HK-2 (cell line): Measurements from ENCODE around the gene NUDT2.

ENCODE experiments used
- DNase-seq: peaks from one replicate; pipeline ENCODE4 v3.0.0-alpha.2; 2018; ENCODE audit not compliant: unreplicated experiment

The NUDT2 gene

GRCh38 chr9:34370970-34371880 is 41.9 kb downstream of the NUDT2 start:
- DNase-seq = no peak

- no peak for DNase-seq
Measured at GRCh38 chr9:34371886-34372466, 42.6 kb downstream of the NUDT2 start.

GRCh38 chr9:34372467-34373011 is 43.2 kb downstream of the NUDT2 start:
- DNase-seq = no peak

- no peak for DNase-seq
Measured at GRCh38 chr9:34373749-34374148, 44.4 kb downstream of the NUDT2 start.

GRCh38 chr9:34374339-34374738 is 45.0 kb downstream of the NUDT2 start:
- DNase-seq = no peak

- DNase-seq = no peak
Measured at GRCh38 chr9:34374905-34375552, 45.7 kb downstream of the NUDT2 start.

GRCh38 chr9:34375901-34376595 is 46.7 kb downstream of the NUDT2 start:
- peak; percentile 58 for DNase-seq

GRCh38 chr9:34376596-34377403 is 47.4 kb downstream of the NUDT2 start, which contains the start of gene MYORG:
MYORG (minus strand) TSS chr9:34376898; CDS start chr9:34372943, 3,955 bp downstream.
- peak; percentile 95 for DNase-seq

- DNase-seq = no peak
Measured at GRCh38 chr9:34377404-34377746, 48.0 kb downstream of the NUDT2 start.

- DNase-seq = no peak
Measured at GRCh38 chr9:34378376-34379060, 49.1 kb downstream of the NUDT2 start.

- DNase-seq = peak; percentile 87
Measured at GRCh38 chr9:34379334-34380033, 50.1 kb downstream of the NUDT2 start.

GRCh38 chr9:34380034-34380510 is 50.7 kb downstream of the NUDT2 start:
- no peak for DNase-seq

GRCh38 chr9:34380511-34381315 is 51.3 kb downstream of the NUDT2 start:
- DNase-seq = peak; percentile 70

- DNase-seq = no peak
Measured at GRCh38 chr9:34381323-34381722, 52.0 kb downstream of the NUDT2 start.

- DNase-seq = no peak
Measured at GRCh38 chr9:34382054-34382453, 52.7 kb downstream of the NUDT2 start.

- no peak for DNase-seq
Measured at GRCh38 chr9:34382879-34383278, 53.5 kb downstream of the NUDT2 start.

GRCh38 chr9:34383904-34384303 is 54.5 kb downstream of the NUDT2 start:
- no peak for DNase-seq

GRCh38 chr9:34384368-34385165 is 55.2 kb downstream of the NUDT2 start:
- DNase-seq = no peak
